ENCODE results near the gene TOR1AIP2. TPM values are rescaled to one million over a fixed set of nuclear protein-coding genes. Genes with fewer than 3 reads are reported as not detected.

Gene TOR1AIP2
- total RNA-seq, 1 experiment from 2014 or later: 28.9 TPM

GRCh38 chr1:179807691-179808485 lies 69.7 kb downstream of the TOR1AIP2 start:
- peak; percentile 3 for DNase-seq
- Histone ChIP-seq H3F3A (ENCODE audit: low read length, unreplicated experiment) (no peaks in the 10 kb centered on the region), H3K9ac (ENCODE audit: low read length) (no peak overlapping the region), H3K36me3 (ENCODE audit: low read depth, low read length) (no peaks in the 10 kb centered on the region), H2AFZ (ENCODE audit: low read length) (no peak overlapping the region), H3K79me2 (ENCODE audit: low read length) (no peaks in the 10 kb centered on the region), H3K9me2 (replicated peaks; ENCODE audit: low read length) (no peaks in the 10 kb centered on the region), H3K9me3 (ENCODE audit: low read length) (no peaks in the 10 kb centered on the region), H3K4me1 (ENCODE audit: insufficient read depth, low read length) (no peaks in the 10 kb centered on the region), H3K4me3 (ENCODE audit: low read length) (no peak overlapping the region), H3K27ac (ENCODE audit: low read length) (no peak overlapping the region), H4K20me1 (ENCODE audit: low read length) (no peaks in the 10 kb centered on the region), H3K27me3 (ENCODE audit: low read length) (peaks cover 17% of the 10 kb centered on the region), H3K4me2 (ENCODE audit: low read length) (no peak overlapping the region)
- intact Hi-C loops (cut with micrococcal nuclease): no loop called here
- TF ChIP-seq EZH2phosphoT487 (IDR thresholded peaks at IDR 0.05; ENCODE audit: borderline replicate concordance, low read length) (no peak), EZH2 (IDR thresholded peaks at IDR 0.05; ENCODE audit: low read length, unreplicated experiment) (no peak), CTCF (conservative IDR thresholded peaks at IDR 0.05; ENCODE audit: low read depth, low read length) (no peak)
- BruUV-seq (replicated peaks): no TSS peak
- no peak for ATAC-seq
- ChIA-PET POLR2A (ENCODE audit: unreplicated experiment) (interaction anchor here (0.6 kb wide), 1 partner anchor 208 kb away, joined by 3 read pairs; no protein-coding TSS in a partner anchor), CTCF (no interaction called here)

DNA sequence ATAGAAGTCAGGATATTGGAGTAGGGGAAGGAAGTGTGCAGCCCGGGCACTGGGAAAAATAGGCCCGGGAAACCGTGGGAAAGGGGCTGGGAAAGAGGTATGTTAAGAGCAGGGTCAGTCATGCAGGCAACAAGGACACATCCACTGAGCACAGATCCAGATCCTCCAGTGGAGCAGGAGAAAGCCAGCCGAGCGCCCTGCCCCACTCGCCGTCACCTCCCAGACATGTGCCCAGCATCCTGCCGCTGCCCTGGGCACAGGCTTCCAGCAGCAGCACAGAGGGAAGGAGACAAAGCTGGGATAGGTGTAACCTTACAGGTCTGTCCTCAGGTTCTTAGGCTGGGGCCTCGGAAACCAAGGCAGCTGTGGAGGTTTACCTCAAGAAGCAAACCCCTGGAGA lies 70.3 kb downstream of the TOR1AIP2 start:
- no peak overlapping the region for H3K9ac ChIP-seq (ENCODE audit: low read length)
- intact Hi-C loops (cut with micrococcal nuclease): no loop called here

More for the DNA sequence above, 70.3 kb downstream of the TOR1AIP2 start:
- Histone ChIP-seq H3K4me1 (ENCODE audit: insufficient read depth, low read length) (no peaks in the 10 kb centered on the region), H3K4me2 (ENCODE audit: low read length) (no peak overlapping the region), H3K36me3 (ENCODE audit: low read depth, low read length) (no peaks in the 10 kb centered on the region), H3K9me3 (ENCODE audit: low read length) (no peaks in the 10 kb centered on the region), H3K4me3 (ENCODE audit: low read length) (no peak overlapping the region), H2AFZ (ENCODE audit: low read length) (no peak overlapping the region), H4K20me1 (ENCODE audit: low read length) (no peaks in the 10 kb centered on the region), H3F3A (ENCODE audit: low read length, unreplicated experiment) (no peaks in the 10 kb centered on the region), H3K27ac (ENCODE audit: low read length) (no peak overlapping the region), H3K79me2 (ENCODE audit: low read length) (no peaks in the 10 kb centered on the region), H3K9me2 (replicated peaks; ENCODE audit: low read length) (no peaks in the 10 kb centered on the region), H3K27me3 (ENCODE audit: low read length) (peaks cover 14% of the 10 kb centered on the region)
- TF ChIP-seq CTCF (conservative IDR thresholded peaks at IDR 0.05; ENCODE audit: low read depth, low read length) (no peak), EZH2phosphoT487 (IDR thresholded peaks at IDR 0.05; ENCODE audit: borderline replicate concordance, low read length) (no peak), EZH2 (IDR thresholded peaks at IDR 0.05; ENCODE audit: low read length, unreplicated experiment) (no peak)
- DNase-seq (no peak), ATAC-seq (no peak)
- ChIA-PET POLR2A (ENCODE audit: unreplicated experiment) (interaction anchor here (0.6 kb wide), 1 partner anchor 207 kb away, joined by 3 read pairs; no protein-coding TSS in a partner anchor), CTCF (interaction anchor here (1.0 kb wide), 1 partner anchor 7 kb away, joined by 5 read pairs; no protein-coding TSS in a partner anchor)
- BruUV-seq (replicated peaks): no TSS peak
